ENCODE results near the gene SLC35E2B.

DNA sequence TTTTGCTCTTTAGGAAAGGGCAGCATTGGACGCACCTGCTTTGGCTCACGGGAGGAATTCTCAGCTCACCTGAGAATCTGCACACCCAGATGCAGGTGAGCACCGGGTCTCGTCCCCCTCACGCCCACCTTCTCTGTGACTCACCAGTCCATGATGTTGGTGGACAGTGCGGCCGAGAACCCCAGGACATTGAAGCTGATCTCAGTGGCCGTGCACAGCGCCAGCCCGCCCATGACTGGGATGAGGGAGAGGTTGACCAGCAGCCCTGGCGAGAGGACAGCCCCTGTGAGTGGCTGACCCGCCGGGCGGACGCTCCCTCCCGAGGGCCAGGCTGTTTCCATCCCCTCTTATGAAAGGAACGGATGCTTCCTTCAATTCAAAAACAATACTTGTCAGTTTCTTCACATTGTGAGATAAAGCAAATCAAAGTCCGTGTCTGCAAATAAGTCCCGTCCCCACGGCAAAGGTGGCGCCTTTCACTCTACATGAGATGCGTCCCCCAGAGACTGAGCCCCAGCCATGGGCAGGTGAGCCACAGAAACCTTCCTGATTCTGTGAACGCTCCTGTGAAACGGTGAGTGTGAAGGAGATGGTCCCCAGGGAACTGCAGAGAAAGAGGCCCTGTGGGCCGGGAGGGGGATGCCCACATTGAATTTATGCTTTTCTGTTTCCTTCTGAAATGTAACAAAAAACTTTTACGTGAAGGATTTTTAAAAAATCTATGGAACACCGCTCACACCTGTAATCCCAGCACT is 21.1 kb downstream of the SLC35E2B start:
- TF ChIP-seq, protein P1, sequence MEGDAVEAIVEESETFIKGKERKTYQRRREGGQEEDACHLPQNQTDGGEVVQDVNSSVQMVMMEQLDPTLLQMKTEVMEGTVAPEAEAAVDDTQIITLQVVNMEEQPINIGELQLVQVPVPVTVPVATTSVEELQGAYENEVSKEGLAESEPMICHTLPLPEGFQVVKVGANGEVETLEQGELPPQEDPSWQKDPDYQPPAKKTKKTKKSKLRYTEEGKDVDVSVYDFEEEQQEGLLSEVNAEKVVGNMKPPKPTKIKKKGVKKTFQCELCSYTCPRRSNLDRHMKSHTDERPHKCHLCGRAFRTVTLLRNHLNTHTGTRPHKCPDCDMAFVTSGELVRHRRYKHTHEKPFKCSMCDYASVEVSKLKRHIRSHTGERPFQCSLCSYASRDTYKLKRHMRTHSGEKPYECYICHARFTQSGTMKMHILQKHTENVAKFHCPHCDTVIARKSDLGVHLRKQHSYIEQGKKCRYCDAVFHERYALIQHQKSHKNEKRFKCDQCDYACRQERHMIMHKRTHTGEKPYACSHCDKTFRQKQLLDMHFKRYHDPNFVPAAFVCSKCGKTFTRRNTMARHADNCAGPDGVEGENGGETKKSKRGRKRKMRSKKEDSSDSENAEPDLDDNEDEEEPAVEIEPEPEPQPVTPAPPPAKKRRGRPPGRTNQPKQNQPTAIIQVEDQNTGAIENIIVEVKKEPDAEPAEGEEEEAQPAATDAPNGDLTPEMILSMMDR (IDR thresholded peaks at IDR 0.05) = no peak
- TF ChIP-seq POLR2A (IDR thresholded peaks at IDR 0.05) = no peak

Data from testis (tissue), 2 donors.